ENCODE data around the gene SYT7. TPM values are rescaled to one million over a fixed set of nuclear protein-coding genes. Genes with fewer than 3 reads are reported as not detected.

The SYT7 gene
- total RNA-seq, 1 experiment from 2014 or later = 2.5 TPM

- H3K27ac ChIP-seq (ENCODE audit: low read length) = no peak overlapping the region
- ATAC-seq (no peak), DNase-seq (ENCODE audit: low read depth, low spot score) (no peak)
- no TSS peak for BruUV-seq (replicated peaks)
- CTCF ChIA-PET = no interaction called here
- H3K9me3 ChIP-seq (ENCODE audit: control insufficient read depth, insufficient read depth, low read depth, low read length) = no peaks in the 10 kb centered on the region
- in situ Hi-C loops (cut with HindIII; ENCODE audit: low pct_unique_long_range_greater_than_20kb, low sequenced_read_pairs) = no loop called here
- H3K4me1 ChIP-seq (ENCODE audit: control insufficient read depth, insufficient read depth, low read length) = no peaks in the 10 kb centered on the region; the same call in 1 of the 2 replicates
- intact Hi-C loops (cut with micrococcal nuclease; ENCODE audit: unreplicated experiment) = no loop called here
- H3K36me3 ChIP-seq (ENCODE audit: control insufficient read depth, insufficient read depth, low read length) = no peaks in the 10 kb centered on the region
- no peaks in the 10 kb centered on the region for H3K27me3 ChIP-seq (ENCODE audit: control insufficient read depth, insufficient read depth, low read length)
- TF ChIP-seq POLR2AphosphoS5 (IDR thresholded peaks at IDR 0.05; ENCODE audit: low read depth, low read length) (no peak), CTCF (IDR thresholded peaks at IDR 0.05) (no peak), TCF7L2 (IDR thresholded peaks at IDR 0.05; ENCODE audit: low read depth, low read length) (no peak), SIN3A (IDR thresholded peaks at IDR 0.05; ENCODE audit: borderline replicate concordance, insufficient read depth, low read depth, low read length) (no peak), REST (IDR thresholded peaks at IDR 0.05; ENCODE audit: insufficient read depth in 1 of 2, low read depth in 2 of 2, low read length in 1 of 2) (no peak)
- H3K4me3 ChIP-seq (ENCODE audit: low read depth in 2 of 2, low read length in 2 of 2) = no peak overlapping the region
- POLR2A ChIA-PET = no interaction called here
These were observed 36.4 kb downstream of the SYT7 start for GRCh38 chr11:61544466-61544865.

GRCh38 chr11:61543606-61544306 is 37.1 kb downstream of the SYT7 start:
- no peak overlapping the region for H3K27ac ChIP-seq (ENCODE audit: low read length)

More at GRCh38 chr11:61543606-61544306, 37.1 kb downstream of the SYT7 start:
- in situ Hi-C loops (cut with HindIII; ENCODE audit: low pct_unique_long_range_greater_than_20kb, low sequenced_read_pairs) (no loop called here), intact Hi-C loops (cut with micrococcal nuclease; ENCODE audit: unreplicated experiment) (no loop called here)
- ChIA-PET POLR2A (no interaction called here), CTCF (no interaction called here)
- H3K27me3 ChIP-seq (ENCODE audit: control insufficient read depth, insufficient read depth, low read length) = no peaks in the 10 kb centered on the region
- DNase-seq (ENCODE audit: low read depth, low spot score) (no peak), ATAC-seq (no peak)
- no peaks in the 10 kb centered on the region for H3K36me3 ChIP-seq (ENCODE audit: control insufficient read depth, insufficient read depth, low read length)
- no peak overlapping the region for H3K4me3 ChIP-seq (ENCODE audit: low read depth in 2 of 2, low read length in 2 of 2)
- no peaks in the 10 kb centered on the region; the same call in 1 of the 2 replicates for H3K4me1 ChIP-seq (ENCODE audit: control insufficient read depth, insufficient read depth, low read length)
- BruUV-seq (replicated peaks) = no TSS peak
- TF ChIP-seq REST (IDR thresholded peaks at IDR 0.05; ENCODE audit: insufficient read depth in 1 of 2, low read depth in 2 of 2, low read length in 1 of 2) (no peak), TCF7L2 (IDR thresholded peaks at IDR 0.05; ENCODE audit: low read depth, low read length) (no peak), CTCF (IDR thresholded peaks at IDR 0.05) (no peak), POLR2AphosphoS5 (IDR thresholded peaks at IDR 0.05; ENCODE audit: low read depth, low read length) (no peak), SIN3A (IDR thresholded peaks at IDR 0.05; ENCODE audit: borderline replicate concordance, insufficient read depth, low read depth, low read length) (no peak)
- no peaks in the 10 kb centered on the region for H3K9me3 ChIP-seq (ENCODE audit: control insufficient read depth, insufficient read depth, low read depth, low read length)
